ENCODE measurements around the gene PARP15. TPM values are rescaled to one million over a fixed set of nuclear protein-coding genes. Genes with fewer than 3 reads are reported as not detected.

The PARP15 gene
- total RNA-seq, 1 experiment from 2014 or later, result 3.4 TPM

GRCh38 chr3:122612696-122613095, 35.2 kb downstream of the PARP15 start:
- Mint-ChIP-seq H3K4me3 (ENCODE audit: low read depth, unreplicated experiment) (no peak overlapping the region), H3K4me1 (ENCODE audit: low read depth, unreplicated experiment) (peaks cover 14% of the 10 kb centered on the region), H3K9me3 (ENCODE audit: low read depth, unreplicated experiment) (no peaks in the 10 kb centered on the region), H3K27me3 (ENCODE audit: unreplicated experiment) (no peaks in the 10 kb centered on the region), H3K36me3 (ENCODE audit: insufficient read depth, unreplicated experiment) (no peaks in the 10 kb centered on the region), H3K27ac (ENCODE audit: unreplicated experiment) (no peak overlapping the region)
- intact Hi-C loops (cut with micrococcal nuclease; ENCODE audit: unreplicated experiment), result no loop called here
- TF ChIP-seq CTCF (IDR thresholded peaks at IDR 0.05; ENCODE audit: unreplicated experiment), result no peak
- no TSS peak for BruUV-seq (replicated peaks)
- CTCF ChIA-PET, result interaction anchor here (0.6 kb wide), 1 partner anchor 47 kb away, joined by 3 read pairs; no protein-coding TSS in a partner anchor
- DNase-seq, result no peak

- CTCF ChIA-PET, result no interaction called here
- DNase-seq, result no peak
- H3K4me1 Mint-ChIP-seq (ENCODE audit: low read depth, unreplicated experiment), result peaks cover 2% of the 10 kb centered on the region
- no peaks in the 10 kb centered on the region for H3K9me3 Mint-ChIP-seq (ENCODE audit: low read depth, unreplicated experiment)
- BruUV-seq (replicated peaks), result no TSS peak
- intact Hi-C loops (cut with micrococcal nuclease; ENCODE audit: unreplicated experiment), result no loop called here
- TF ChIP-seq CTCF (IDR thresholded peaks at IDR 0.05; ENCODE audit: unreplicated experiment), result no peak
- H3K36me3 Mint-ChIP-seq (ENCODE audit: insufficient read depth, unreplicated experiment), result no peaks in the 10 kb centered on the region
- H3K4me3 Mint-ChIP-seq (ENCODE audit: low read depth, unreplicated experiment), result no peak overlapping the region
- no peaks in the 10 kb centered on the region for H3K27me3 Mint-ChIP-seq (ENCODE audit: unreplicated experiment)
- H3K27ac Mint-ChIP-seq (ENCODE audit: unreplicated experiment), result no peak overlapping the region
Measured at GRCh38 chr3:122615303-122615702, 37.9 kb downstream of the PARP15 start.

GRCh38 chr3:122618614-122619013, 41.2 kb downstream of the PARP15 start:
- Mint-ChIP-seq H3K27me3 (ENCODE audit: unreplicated experiment) (peaks cover 19% of the 10 kb centered on the region), H3K27ac (ENCODE audit: unreplicated experiment) (no peak overlapping the region), H3K4me3 (ENCODE audit: low read depth, unreplicated experiment) (no peak overlapping the region), H3K4me1 (ENCODE audit: low read depth, unreplicated experiment) (no peaks in the 10 kb centered on the region), H3K36me3 (ENCODE audit: insufficient read depth, unreplicated experiment) (no peaks in the 10 kb centered on the region), H3K9me3 (ENCODE audit: low read depth, unreplicated experiment) (no peaks in the 10 kb centered on the region)
- no TSS peak for BruUV-seq (replicated peaks)
- no peak for TF ChIP-seq CTCF (IDR thresholded peaks at IDR 0.05; ENCODE audit: unreplicated experiment)
- intact Hi-C loops (cut with micrococcal nuclease; ENCODE audit: unreplicated experiment), result no loop called here
- CTCF ChIA-PET, result no interaction called here
- DNase-seq, result no peak

- Mint-ChIP-seq H3K4me1 (ENCODE audit: low read depth, unreplicated experiment) (no peaks in the 10 kb centered on the region), H3K27ac (ENCODE audit: unreplicated experiment) (no peak overlapping the region), H3K27me3 (ENCODE audit: unreplicated experiment) (peaks cover 19% of the 10 kb centered on the region), H3K4me3 (ENCODE audit: low read depth, unreplicated experiment) (no peak overlapping the region), H3K9me3 (ENCODE audit: low read depth, unreplicated experiment) (no peaks in the 10 kb centered on the region), H3K36me3 (ENCODE audit: insufficient read depth, unreplicated experiment) (no peaks in the 10 kb centered on the region)
- TF ChIP-seq CTCF (IDR thresholded peaks at IDR 0.05; ENCODE audit: unreplicated experiment), result no peak
- no TSS peak for BruUV-seq (replicated peaks)
- no peak for DNase-seq
- CTCF ChIA-PET, result no interaction called here
- intact Hi-C loops (cut with micrococcal nuclease; ENCODE audit: unreplicated experiment), result no loop called here
Measured at GRCh38 chr3:122619040-122619439, 41.6 kb downstream of the PARP15 start.
